AML-193 (cell line): ENCODE results near the gene RIOK3.
"Not testable (repeated sequence)": the region's sequence is repeated elsewhere in the genome, so short reads cannot be mapped to it uniquely, and the experiment has no call there.

Experiments used
- DNase-seq, 2 experiments: peaks; one replicate each; lab custom pipeline; 2025; lab: John Stamatoyannopoulos, UW

RIOK3 gene

GRCh38 chr18:23451011-23451410, 2.1 kb upstream of the RIOK3 start:
- no peak for DNase-seq

GRCh38 chr18:23451491-23451890, 1.6 kb upstream of the RIOK3 start:
- DNase-seq: no peak

- DNase-seq: no peak
Measured at GRCh38 chr18:23452347-23452727, 750 bp upstream of the RIOK3 start.

- no peak for DNase-seq
Measured at GRCh38 chr18:23453680-23454058, 582 bp downstream of the RIOK3 start.

GRCh38 chr18:23456835-23457234, 3.7 kb downstream of the RIOK3 start:
- no peak for DNase-seq

GRCh38 chr18:23458830-23459529, 5.9 kb downstream of the RIOK3 start:
- DNase-seq: no peak

- no peak for DNase-seq
Measured at GRCh38 chr18:23459530-23459921, 6.4 kb downstream of the RIOK3 start.

- no peak for DNase-seq
Measured at GRCh38 chr18:23460285-23461273, 7.5 kb downstream of the RIOK3 start.

- DNase-seq: no peak
Measured at GRCh38 chr18:23462876-23463275, 9.8 kb downstream of the RIOK3 start.

- DNase-seq: no peak
Measured at GRCh38 chr18:23468753-23469459, 15.8 kb downstream of the RIOK3 start.

GRCh38 chr18:23470620-23471387, 17.7 kb downstream of the RIOK3 start:
- no peak for DNase-seq

- DNase-seq: no peak
Measured at GRCh38 chr18:23471486-23471885, 18.4 kb downstream of the RIOK3 start.

GRCh38 chr18:23479829-23480505, 26.9 kb downstream of the RIOK3 start:
- peak; percentile 26 to 38 for DNase-seq

GRCh38 chr18:23484561-23485182, 31.6 kb downstream of the RIOK3 start:
- DNase-seq: no peak

- DNase-seq: no peak
Measured at GRCh38 chr18:23485386-23485785, 32.3 kb downstream of the RIOK3 start.

GRCh38 chr18:23487738-23488570, 34.9 kb downstream of the RIOK3 start:
- DNase-seq: peak; percentile 12 to 23

- not testable (repeated sequence) for DNase-seq
Measured at GRCh38 chr18:23489586-23489985, 36.5 kb downstream of the RIOK3 start.

GRCh38 chr18:23493654-23494053, 40.6 kb downstream of the RIOK3 start:
- DNase-seq: no peak

- DNase-seq: no peak
Measured at GRCh38 chr18:23494992-23495391, 41.9 kb downstream of the RIOK3 start.
